Fibroblast of peridontal ligament (primary cell): ENCODE results near the gene NCKAP5L.
A peak's percentile ranks its signal among the peaks of the same experiment; 100 is the strongest.
"Not testable (repeated sequence)": the region's sequence is repeated elsewhere in the genome, so short reads cannot be mapped to it uniquely, and the experiment has no call there.

Source experiments
- DNase-seq: peaks from one replicate; pipeline ENCODE4 v3.0.0-alpha.2; 2010; ENCODE audit errors: extremely low read depth

The NCKAP5L gene

GRCh38 chr12:49798248-49798647 lies 30.0 kb downstream of the NCKAP5L start:
- DNase-seq, result no peak

- no peak for DNase-seq
Observed at GRCh38 chr12:49797449-49797776, 30.8 kb downstream of the NCKAP5L start.

- DNase-seq, result no peak
Observed at GRCh38 chr12:49796606-49797448, 31.4 kb downstream of the NCKAP5L start.

- DNase-seq, result no peak
Observed at GRCh38 chr12:49796155-49796554, 32.1 kb downstream of the NCKAP5L start.

GRCh38 chr12:49795654-49796105 lies 32.5 kb downstream of the NCKAP5L start:
- no peak for DNase-seq

- DNase-seq, result no peak
Observed at GRCh38 chr12:49794811-49795653, 33.2 kb downstream of the NCKAP5L start.

GRCh38 chr12:49794021-49794420 lies 34.2 kb downstream of the NCKAP5L start:
- DNase-seq, result no peak

GRCh38 chr12:49793620-49794019 lies 34.6 kb downstream of the NCKAP5L start:
- no peak for DNase-seq

- DNase-seq, result no peak
Observed at GRCh38 chr12:49792976-49793580, 35.1 kb downstream of the NCKAP5L start.

- no peak for DNase-seq
Observed at GRCh38 chr12:49792181-49792970, 35.8 kb downstream of the NCKAP5L start.

GRCh38 chr12:49791700-49792099 lies 36.5 kb downstream of the NCKAP5L start:
- no peak for DNase-seq

GRCh38 chr12:49790741-49791555 lies 37.3 kb downstream of the NCKAP5L start:
- no peak for DNase-seq

GRCh38 chr12:49789992-49790391 lies 38.2 kb downstream of the NCKAP5L start:
- no peak for DNase-seq

- no peak for DNase-seq
Observed at GRCh38 chr12:49787672-49788071, 40.5 kb downstream of the NCKAP5L start.

- peak; percentile 54 for DNase-seq
Observed at GRCh38 chr12:49784756-49785409, 43.3 kb downstream of the NCKAP5L start.

- peak; percentile 99 for DNase-seq
Observed at GRCh38 chr12:49783917-49784676, 44.1 kb downstream of the NCKAP5L start.

- not testable (repeated sequence) for DNase-seq
Observed at GRCh38 chr12:49780914-49781313, 47.3 kb downstream of the NCKAP5L start.

- no peak for DNase-seq
Observed at GRCh38 chr12:49779581-49779980, 48.6 kb downstream of the NCKAP5L start.
